SK-N-SH (cell line): ENCODE data around the gene KASH5.

Experiments used
- CHD2 ChIP-seq: fragments of 150-350 bp; IDR thresholded peaks from 2 replicates; pipeline ENCODE4 v1.6.1; 2018; ENCODE audit warnings: low read length; ENCODE audit not compliant: partially characterized antibody
- CTCF ChIP-seq: fragments of 200-600 bp; sonication (generic); IDR thresholded peaks from 2 replicates; pipeline ENCODE4 v1.6.1; 2017; ENCODE audit warnings: antibody characterized with exemption, mild to moderate bottlenecking, moderate library complexity
- EP300 ChIP-seq, 2 experiments: IDR thresholded peaks; 2 replicates each; pipeline versions ENCODE4 v1.4.0 to v1.6.1; 2012; ENCODE audit warnings: borderline replicate concordance in 1 of 2, low read depth in 1 of 2, low read length in 1 of 2
- EZH2phosphoT487 ChIP-seq: fragments of 200-600 bp; sonication (generic); IDR thresholded peaks from 2 replicates; pipeline ENCODE4 v1.6.1; 2017; ENCODE audit warnings: low read depth, mixed run types, mild to moderate bottlenecking, antibody characterized with exemption, moderate library complexity, borderline replicate concordance
- GATA2 ChIP-seq: sonication (generic); formaldehyde crosslinking; IDR thresholded peaks from 2 replicates; pipeline ENCODE4 v1.5.0; 2020; ENCODE audit warnings: mild to moderate bottlenecking, missing genetic modification reagents
- MAX ChIP-seq: IDR thresholded peaks from 2 replicates; pipeline ENCODE4 v1.4.0; 2012; ENCODE audit warnings: low read depth
- NFIC ChIP-seq: IDR thresholded peaks from 2 replicates; pipeline ENCODE4 v1.4.0; 2012; ENCODE audit warnings: borderline replicate concordance
- NRF1 ChIP-seq: IDR thresholded peaks from 2 replicates; pipeline ENCODE4 v1.6.1; 2012; ENCODE audit warnings: low read depth, mild to moderate bottlenecking, low read length
- PBX3 ChIP-seq: IDR thresholded peaks from 2 replicates; pipeline ENCODE4; 2012
- RAD21 ChIP-seq: IDR thresholded peaks from 2 replicates; pipeline ENCODE4 v1.6.1; 2012; ENCODE audit warnings: mild to moderate bottlenecking, low read length
- RCOR1 ChIP-seq: fragments of 150-350 bp; IDR thresholded peaks from 2 replicates; pipeline ENCODE4 v1.6.1; 2017; ENCODE audit warnings: antibody characterized with exemption, low read length
- RFX5 ChIP-seq: IDR thresholded peaks from 2 replicates; pipeline ENCODE4 v1.6.1; 2012; ENCODE audit warnings: mild to moderate bottlenecking, improper control_type of control experiment, low read length
- TEAD4 ChIP-seq: IDR thresholded peaks from 2 replicates; pipeline ENCODE4 v1.4.0; 2012; ENCODE audit warnings: mild to moderate bottlenecking, borderline replicate concordance; ENCODE audit not compliant: insufficient read depth
- YY1 ChIP-seq: IDR thresholded peaks from 2 replicates; pipeline ENCODE4 v1.4.0; 2012; ENCODE audit warnings: low read depth, mild to moderate bottlenecking

GRCh38 chr19:49347191-49347590, 40.9 kb upstream of the KASH5 start:
- no peak for TF ChIP-seq RFX5
- TF ChIP-seq NFIC: no peak
- TF ChIP-seq CTCF: no peak
- no peak for TF ChIP-seq EZH2phosphoT487
- TF ChIP-seq CHD2: no peak
- TF ChIP-seq MAX: no peak
- TF ChIP-seq YY1: no peak
- no peak for TF ChIP-seq NRF1
- TF ChIP-seq RAD21: no peak
- TF ChIP-seq TEAD4: no peak
- no peak for TF ChIP-seq RCOR1
- TF ChIP-seq EP300 (IDR thresholded peaks at IDR 0.05; ENCODE audit: borderline replicate concordance in 1 of 2, low read depth in 1 of 2, low read length in 1 of 2): no peak
- TF ChIP-seq GATA2 (CRISPR knock-in tag): no peak
- TF ChIP-seq PBX3: no peak
